ENCODE results near the gene ACTN2. TPM values are rescaled to one million over a fixed set of nuclear protein-coding genes. Genes with fewer than 3 reads are reported as not detected.

ACTN2 gene
- total RNA-seq, 1 donor from 2014 or later: 1.5 TPM

- Histone ChIP-seq H3K27ac (peak within 1 kb of the TSS; percentile 54), H3K9me3 (no peaks in the 10 kb centered on the region), H3K4me1 (peaks cover 24% of the 10 kb centered on the region), H3K36me3 (no peaks in the 10 kb centered on the region), H3K4me3 (peak within 1 kb of the TSS; percentile 74 to 78), H3K27me3 (no peaks in the 10 kb centered on the region)
- DNase-seq (ENCODE audit: extremely low spot score in 2 of 2): peak; percentile 99
- TF ChIP-seq POLR2A (IDR thresholded peaks at IDR 0.05) (peak; percentile 17 to 83), CTCF (IDR thresholded peaks at IDR 0.05) (no peak), POLR2AphosphoS5 (IDR thresholded peaks at IDR 0.05; ENCODE audit: insufficient read depth in 1 of 2, low read depth in 1 of 2) (peak; percentile 91 to 96)
- intact Hi-C loops (cut with DNase I): loop anchor here (10.0 kb wide), 1 partner anchor 190 kb away; the partner anchor contains the start of gene HEATR1
These were observed 108.9 kb downstream of the ACTN2 start, which contains the start of gene MTR for GRCh38 chr1:236795035-236795756. Gene MTR, plus strand, starts transcription at chr1:236795292. Its CDS starts 412 bp downstream, at chr1:236795704.

DNA sequence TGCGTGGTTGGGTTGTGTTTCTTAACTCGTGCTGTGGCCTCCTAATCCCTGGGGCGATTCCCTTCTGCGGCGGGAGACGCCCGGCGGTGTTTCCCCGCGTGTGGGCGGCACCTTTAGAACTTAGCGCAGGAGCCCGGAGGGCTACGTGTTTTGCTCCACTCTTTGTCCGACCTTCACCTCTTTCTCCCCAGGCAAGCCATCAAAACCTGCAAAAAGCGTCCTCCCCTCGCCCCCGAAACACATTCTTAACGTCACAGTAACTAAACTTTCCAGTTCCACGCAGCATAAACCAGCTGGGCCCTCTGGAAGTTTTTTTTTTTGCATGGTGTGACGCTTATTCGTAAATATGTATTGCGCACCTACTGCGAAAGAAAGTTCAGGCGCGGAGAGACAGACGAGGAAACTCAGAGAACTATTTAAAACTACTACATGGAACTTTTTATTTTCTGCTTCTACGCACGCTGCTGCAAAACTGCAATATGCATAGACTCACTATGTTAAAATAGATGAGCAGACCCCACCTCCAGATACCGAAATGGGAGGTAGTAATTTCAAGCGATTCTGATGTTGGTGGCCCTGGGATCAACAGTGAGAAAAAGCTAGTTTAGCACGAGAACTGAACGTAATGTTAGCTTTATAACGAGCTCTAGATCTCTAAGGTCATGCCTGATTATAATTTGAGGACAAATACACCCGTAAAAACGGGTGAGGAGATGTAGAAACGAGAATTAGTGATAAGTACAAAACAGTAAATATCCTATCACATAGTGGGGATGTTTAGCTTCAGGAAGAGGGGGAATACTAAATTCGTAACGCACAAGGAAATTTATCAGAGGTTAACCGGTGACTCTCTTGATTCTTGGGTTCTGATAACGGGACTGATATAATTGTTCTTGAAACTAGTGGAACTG is 109.7 kb downstream of the ACTN2 start:
- TF ChIP-seq POLR2A (IDR thresholded peaks at IDR 0.05): no peak
- no peak for TF ChIP-seq POLR2AphosphoS5 (IDR thresholded peaks at IDR 0.05; ENCODE audit: insufficient read depth in 1 of 2, low read depth in 1 of 2)
- no peak for TF ChIP-seq CTCF (IDR thresholded peaks at IDR 0.05)
- intact Hi-C loops (cut with DNase I): loop anchor here (10.0 kb wide), 1 partner anchor 191 kb away; the partner anchor contains the start of gene HEATR1
- H3K9me3 ChIP-seq: no peaks in the 10 kb centered on the region
- H3K27me3 ChIP-seq: no peaks in the 10 kb centered on the region
- no peaks in the 10 kb centered on the region for H3K36me3 ChIP-seq
- H3K4me3 ChIP-seq: peak overlapping the region; percentile 74 to 78
- peak overlapping the region; percentile 54 for H3K27ac ChIP-seq
- peaks cover 24% of the 10 kb centered on the region for H3K4me1 ChIP-seq
- DNase-seq (ENCODE audit: extremely low spot score in 2 of 2): no peak

- no peak for TF ChIP-seq POLR2AphosphoS5 (IDR thresholded peaks at IDR 0.05; ENCODE audit: insufficient read depth in 1 of 2, low read depth in 1 of 2)
- no peak for TF ChIP-seq POLR2A (IDR thresholded peaks at IDR 0.05)
- TF ChIP-seq CTCF (IDR thresholded peaks at IDR 0.05): no peak
- intact Hi-C loops (cut with DNase I): loop anchor here (10.0 kb wide), 1 partner anchor 194 kb away; the partner anchor contains the start of gene HEATR1
- Histone ChIP-seq H3K27ac (no peak overlapping the region), H3K36me3 (no peaks in the 10 kb centered on the region), H3K4me1 (peaks cover 24% of the 10 kb centered on the region), H3K9me3 (no peaks in the 10 kb centered on the region), H3K27me3 (no peaks in the 10 kb centered on the region), H3K4me3 (no peak overlapping the region)
- DNase-seq (ENCODE audit: extremely low spot score in 2 of 2): no peak
These were observed 112.7 kb downstream of the ACTN2 start for GRCh38 chr1:236799001-236799400.

- H3K27ac ChIP-seq: no peak overlapping the region
- intact Hi-C loops (cut with DNase I): no loop called here
- H3K27me3 ChIP-seq: no peaks in the 10 kb centered on the region
- TF ChIP-seq POLR2AphosphoS5 (IDR thresholded peaks at IDR 0.05; ENCODE audit: insufficient read depth in 1 of 2, low read depth in 1 of 2) (no peak), CTCF (IDR thresholded peaks at IDR 0.05) (no peak), POLR2A (IDR thresholded peaks at IDR 0.05) (no peak)
- no peak overlapping the region for H3K4me3 ChIP-seq
- H3K36me3 ChIP-seq: no peaks in the 10 kb centered on the region
- DNase-seq (ENCODE audit: extremely low spot score in 2 of 2): no peak
- H3K4me1 ChIP-seq: peaks cover 24% of the 10 kb centered on the region
- no peaks in the 10 kb centered on the region for H3K9me3 ChIP-seq
These were observed 113.8 kb downstream of the ACTN2 start for GRCh38 chr1:236800002-236800620.
